ENCODE measurements around the gene SGCA.

GRCh38 chr17:50172936-50173334 is 7.1 kb downstream of the SGCA start:
- TF ChIP-seq MXD1 (CRISPR knock-in tag; IDR thresholded peaks at IDR 0.05): no peak
- no peak for TF ChIP-seq SMC3 (IDR thresholded peaks at IDR 0.05; ENCODE audit: low read length)
- no peak for TF ChIP-seq HNF4A (CRISPR knock-in tag; IDR thresholded peaks at IDR 0.05)
- TF ChIP-seq CTCF (CRISPR knock-in tag; IDR thresholded peaks at IDR 0.05): no peak
